ENCODE data around the gene PI4KA. TPM values are rescaled to one million over a fixed set of nuclear protein-coding genes. Genes with fewer than 3 reads are reported as not detected.

Gene PI4KA
- total RNA-seq, 2 experiments from 2014 or later: 55.0 to 63.7 TPM

GRCh38 chr22:20889904-20890540 lies 31.4 kb upstream of the PI4KA start:
- CTCF ChIA-PET: interaction anchor here (1.1 kb wide), 1 partner anchor 106 kb away, joined by 3 read pairs; no protein-coding TSS in a partner anchor
- Mint-ChIP-seq H3K4me3 (no peak overlapping the region), H3K9me3 (no peaks in the 10 kb centered on the region), H3K4me1 (ENCODE audit: low read depth) (no peaks in the 10 kb centered on the region), H3K27ac (no peak overlapping the region), H3K36me3 (ENCODE audit: low read depth) (peaks cover 13% of the 10 kb centered on the region), H3K27me3 (ENCODE audit: low read depth) (peaks cover 2% of the 10 kb centered on the region)
- intact Hi-C loops (cut with micrococcal nuclease): no loop called here
- no peak for DNase-seq

DNA sequence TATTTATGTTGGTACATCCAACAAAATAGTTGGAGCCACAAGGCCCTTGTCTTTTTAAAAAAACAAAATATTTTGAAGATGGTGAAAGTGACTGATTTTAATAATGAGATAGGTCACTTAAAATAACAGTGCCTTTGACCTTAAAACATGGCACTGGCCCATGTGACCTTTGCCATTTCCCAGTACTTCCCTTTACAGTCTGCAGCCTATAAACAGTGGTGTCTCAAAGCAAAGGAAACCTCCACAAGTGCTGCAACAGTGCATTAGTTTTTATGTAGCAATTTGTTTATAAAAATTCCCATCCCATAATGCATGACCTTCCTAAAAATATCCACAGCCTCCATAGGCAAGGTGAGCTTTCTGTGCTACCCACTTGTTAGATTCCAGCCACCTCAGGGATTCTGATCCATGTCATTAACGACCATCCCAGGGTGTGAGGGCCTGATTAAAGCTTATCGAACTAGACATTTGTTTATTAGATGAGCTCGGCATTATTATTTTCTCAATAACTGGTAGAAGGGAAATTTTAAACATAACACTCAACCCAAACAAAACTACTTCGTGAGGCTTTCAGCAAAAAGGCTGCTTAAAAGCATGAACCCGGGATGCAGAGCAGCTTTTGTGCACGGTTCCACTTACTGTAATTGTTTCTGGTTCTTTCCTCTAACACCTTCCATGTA lies 30.6 kb upstream of the PI4KA start:
- DNase-seq: no peak
- Mint-ChIP-seq H3K36me3 (ENCODE audit: low read depth) (peaks cover 16% of the 10 kb centered on the region), H3K27me3 (ENCODE audit: low read depth) (no peaks in the 10 kb centered on the region), H3K9me3 (no peaks in the 10 kb centered on the region), H3K4me1 (ENCODE audit: low read depth) (no peaks in the 10 kb centered on the region), H3K27ac (no peak overlapping the region), H3K4me3 (no peak overlapping the region)
- CTCF ChIA-PET: interaction anchor here (1.1 kb wide), 1 partner anchor 105 kb away, joined by 3 read pairs; no protein-coding TSS in a partner anchor
- intact Hi-C loops (cut with micrococcal nuclease): no loop called here

DNA sequence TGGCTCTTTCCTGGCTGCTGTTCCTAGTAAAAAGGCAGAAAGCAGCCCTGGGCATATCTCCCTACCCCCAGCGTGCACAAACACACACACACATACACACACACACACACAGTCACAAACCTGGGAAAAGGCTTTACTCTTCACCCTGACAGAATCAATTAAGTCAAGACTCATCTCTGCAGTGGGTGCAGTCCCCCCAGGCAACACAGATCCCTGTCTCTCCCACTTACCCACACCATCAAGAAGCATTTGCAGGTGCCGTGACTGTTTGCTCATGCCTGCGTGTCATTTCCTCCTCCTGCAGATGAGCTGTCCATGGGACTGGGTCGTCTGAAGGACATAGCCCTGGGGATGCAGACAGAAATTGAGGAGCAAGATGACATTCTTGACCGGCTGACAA lies 28.8 kb upstream of the PI4KA start:
- H3K4me1 Mint-ChIP-seq (ENCODE audit: low read depth): no peaks in the 10 kb centered on the region
- CTCF ChIA-PET: no interaction called here
- no peak overlapping the region for H3K4me3 Mint-ChIP-seq
- DNase-seq: no peak
- H3K9me3 Mint-ChIP-seq: no peaks in the 10 kb centered on the region
- no peaks in the 10 kb centered on the region for H3K27me3 Mint-ChIP-seq (ENCODE audit: low read depth)
- H3K36me3 Mint-ChIP-seq (ENCODE audit: low read depth): peaks cover 23% of the 10 kb centered on the region
- H3K27ac Mint-ChIP-seq: no peak overlapping the region
- intact Hi-C loops (cut with micrococcal nuclease): no loop called here

DNA sequence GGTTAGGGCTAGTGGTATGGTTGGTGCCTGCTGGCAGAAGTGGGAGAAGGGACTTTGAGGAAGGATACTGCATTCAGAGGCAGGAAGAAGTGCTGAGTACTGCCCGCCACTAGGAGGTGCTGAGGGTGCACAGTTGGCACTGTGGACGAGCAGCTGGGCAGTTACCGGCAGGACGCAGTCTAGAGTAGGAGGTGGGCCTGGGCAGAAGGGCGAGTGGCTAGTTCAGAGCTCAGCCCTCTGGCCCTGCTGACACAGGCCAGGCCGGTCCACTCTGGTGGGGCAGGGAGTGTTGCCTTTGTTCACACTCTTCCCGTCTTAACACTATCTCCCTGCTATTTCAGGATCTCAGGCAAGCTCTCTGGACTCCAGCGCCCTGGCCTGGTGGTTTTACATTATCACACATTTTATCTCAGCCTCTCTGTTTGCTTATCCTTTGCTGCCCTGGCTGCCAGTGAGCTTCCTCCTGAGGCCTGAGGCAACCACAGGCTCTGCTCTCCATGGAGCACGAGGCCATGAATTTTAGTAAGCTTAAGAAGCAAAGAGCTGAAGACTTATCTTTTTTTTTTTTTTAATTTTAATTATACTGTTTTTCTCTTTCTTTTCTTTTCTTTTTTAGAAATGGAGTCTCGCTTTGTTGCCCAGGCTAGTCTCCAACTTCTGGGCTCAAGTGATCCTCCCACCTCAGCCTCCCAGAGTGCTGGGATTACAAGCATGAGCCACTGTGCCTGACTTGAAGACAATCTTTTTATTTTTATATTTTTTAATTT lies 27.1 kb upstream of the PI4KA start:
- H3K9me3 Mint-ChIP-seq: no peaks in the 10 kb centered on the region
- H3K27ac Mint-ChIP-seq: peak overlapping the region; percentile 19
- no peak overlapping the region for H3K4me3 Mint-ChIP-seq
- peaks cover 23% of the 10 kb centered on the region for H3K36me3 Mint-ChIP-seq (ENCODE audit: low read depth)
- H3K27me3 Mint-ChIP-seq (ENCODE audit: low read depth): no peaks in the 10 kb centered on the region
- intact Hi-C loops (cut with micrococcal nuclease): no loop called here
- CTCF ChIA-PET: interaction anchor here (0.6 to 1.4 kb wide), 9 partner anchors 9 to 152 kb away, joined by 3 to 5 read pairs (median 3); no protein-coding TSS in a partner anchor
- DNase-seq: peak; percentile 55
- H3K4me1 Mint-ChIP-seq (ENCODE audit: low read depth): no peaks in the 10 kb centered on the region

GRCh38 chr22:20885017-20885556 lies 26.5 kb upstream of the PI4KA start:
- CTCF ChIA-PET: interaction anchor here (0.9 kb wide), 1 partner anchor 141 kb away, joined by 3 read pairs; no protein-coding TSS in a partner anchor
- H3K27ac Mint-ChIP-seq: no peak overlapping the region
- no peak overlapping the region for H3K4me3 Mint-ChIP-seq
- H3K9me3 Mint-ChIP-seq: no peaks in the 10 kb centered on the region
- DNase-seq: no peak
- H3K4me1 Mint-ChIP-seq (ENCODE audit: low read depth): no peaks in the 10 kb centered on the region
- H3K27me3 Mint-ChIP-seq (ENCODE audit: low read depth): no peaks in the 10 kb centered on the region
- intact Hi-C loops (cut with micrococcal nuclease): no loop called here
- H3K36me3 Mint-ChIP-seq (ENCODE audit: low read depth): peaks cover 23% of the 10 kb centered on the region

GRCh38 chr22:20884454-20884853 lies 25.8 kb upstream of the PI4KA start:
- DNase-seq: no peak
- CTCF ChIA-PET: no interaction called here
- H3K4me1 Mint-ChIP-seq (ENCODE audit: low read depth): no peaks in the 10 kb centered on the region

GRCh38 chr22:20882855-20883254 lies 24.2 kb upstream of the PI4KA start:
- Mint-ChIP-seq H3K4me1 (ENCODE audit: low read depth) (no peaks in the 10 kb centered on the region), H3K27me3 (ENCODE audit: low read depth) (no peaks in the 10 kb centered on the region)
- intact Hi-C loops (cut with micrococcal nuclease): no loop called here

More at GRCh38 chr22:20884454-20884853, 25.8 kb upstream of the PI4KA start:
- H3K27ac Mint-ChIP-seq: no peak overlapping the region
- H3K36me3 Mint-ChIP-seq (ENCODE audit: low read depth): peaks cover 19% of the 10 kb centered on the region
- no peak overlapping the region for H3K4me3 Mint-ChIP-seq
- H3K9me3 Mint-ChIP-seq: no peaks in the 10 kb centered on the region
- intact Hi-C loops (cut with micrococcal nuclease): no loop called here
- no peaks in the 10 kb centered on the region for H3K27me3 Mint-ChIP-seq (ENCODE audit: low read depth)

DNA sequence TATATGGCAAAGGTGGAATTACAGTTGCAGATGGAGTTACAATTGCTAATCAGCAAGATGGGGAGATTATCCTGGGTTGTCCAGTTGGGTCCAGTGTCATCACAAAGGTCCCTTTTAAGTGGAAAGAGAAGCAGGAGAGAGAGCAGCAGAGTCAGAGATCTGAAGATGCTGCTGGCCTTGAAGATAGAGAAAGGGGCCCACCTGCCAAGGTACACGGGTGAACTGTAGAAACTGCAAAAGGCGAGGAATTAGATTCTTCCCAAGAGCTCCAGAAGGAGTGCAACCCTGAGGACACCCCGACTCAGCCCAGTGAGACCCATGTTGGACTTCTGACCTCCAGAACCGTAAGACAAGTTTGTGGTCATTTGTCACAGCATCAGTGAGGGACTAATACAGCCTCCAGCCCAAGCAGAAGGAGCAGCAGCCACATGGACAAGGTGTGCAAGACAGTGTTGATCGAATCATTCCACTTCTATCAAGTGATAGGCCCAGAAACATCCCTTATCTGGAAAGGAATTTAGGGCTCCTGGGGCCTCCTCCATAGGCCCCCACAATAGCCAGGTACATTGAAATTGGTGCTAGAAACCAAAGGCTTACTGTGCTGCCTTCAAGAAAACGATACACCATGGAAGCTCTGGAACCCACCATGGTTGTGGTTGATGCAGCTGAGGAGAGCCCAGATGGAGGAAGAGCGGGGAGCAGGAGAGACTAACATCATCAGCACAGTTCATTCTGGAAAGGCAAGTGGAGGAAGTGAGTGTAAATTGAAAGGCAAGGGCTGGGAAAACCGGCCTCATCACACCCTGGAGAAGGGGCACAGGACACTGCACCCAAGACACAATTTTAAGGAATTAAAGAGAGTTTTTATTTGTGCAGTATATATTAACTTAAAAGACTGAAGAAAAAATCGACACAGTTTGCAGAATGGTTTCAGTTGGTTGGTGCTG lies 23.5 kb upstream of the PI4KA start:
- H3K9me3 Mint-ChIP-seq: no peaks in the 10 kb centered on the region
- CTCF ChIA-PET: interaction anchor here (0.6 kb wide), 1 partner anchor 104 kb away, joined by 3 read pairs; no protein-coding TSS in a partner anchor
- intact Hi-C loops (cut with micrococcal nuclease): no loop called here
- no peak overlapping the region for H3K27ac Mint-ChIP-seq
- peaks cover 10% of the 10 kb centered on the region for H3K36me3 Mint-ChIP-seq (ENCODE audit: low read depth)
- no peaks in the 10 kb centered on the region for H3K27me3 Mint-ChIP-seq (ENCODE audit: low read depth)
- H3K4me1 Mint-ChIP-seq (ENCODE audit: low read depth): no peaks in the 10 kb centered on the region
- no peak for DNase-seq
- no peak overlapping the region for H3K4me3 Mint-ChIP-seq

More at GRCh38 chr22:20882855-20883254, 24.2 kb upstream of the PI4KA start:
- Mint-ChIP-seq H3K36me3 (ENCODE audit: low read depth) (peaks cover 15% of the 10 kb centered on the region), H3K4me3 (no peak overlapping the region), H3K9me3 (no peaks in the 10 kb centered on the region), H3K27ac (no peak overlapping the region)
- no peak for DNase-seq
- CTCF ChIA-PET: interaction anchor here (0.6 kb wide), 1 partner anchor 99 kb away, joined by 3 read pairs; no protein-coding TSS in a partner anchor

GRCh38 chr22:20881231-20881630 lies 22.6 kb upstream of the PI4KA start:
- no peak for DNase-seq
- Mint-ChIP-seq H3K9me3 (no peaks in the 10 kb centered on the region), H3K27me3 (ENCODE audit: low read depth) (no peaks in the 10 kb centered on the region), H3K36me3 (ENCODE audit: low read depth) (peaks cover 15% of the 10 kb centered on the region), H3K4me3 (no peak overlapping the region), H3K27ac (no peak overlapping the region), H3K4me1 (ENCODE audit: low read depth) (no peaks in the 10 kb centered on the region)
- intact Hi-C loops (cut with micrococcal nuclease): no loop called here
- CTCF ChIA-PET: interaction anchor here (0.9 kb wide), 1 partner anchor 222 kb away, joined by 3 read pairs; no protein-coding TSS in a partner anchor

DNA sequence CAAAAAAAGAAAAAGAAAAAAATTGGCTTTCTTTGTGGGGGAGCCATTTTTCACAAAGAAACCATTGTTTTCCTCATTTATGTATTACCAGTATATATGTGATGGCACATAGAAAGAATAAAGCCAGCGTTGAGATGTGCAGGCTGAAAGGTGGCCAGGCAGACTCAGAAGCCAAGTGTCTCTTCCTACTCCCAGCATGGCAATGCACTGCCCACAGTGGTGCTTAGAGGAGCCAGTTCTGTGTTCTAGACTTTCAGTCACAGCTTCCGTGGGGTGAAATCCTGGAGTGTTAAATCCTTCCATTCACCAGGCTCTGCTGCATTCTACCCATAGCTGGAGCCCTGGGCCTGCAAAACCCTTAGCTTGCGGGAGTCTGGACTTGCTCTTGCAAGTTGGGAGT lies 19.1 kb upstream of the PI4KA start:
- Mint-ChIP-seq H3K4me3 (no peak overlapping the region), H3K27me3 (ENCODE audit: low read depth) (no peaks in the 10 kb centered on the region), H3K9me3 (no peaks in the 10 kb centered on the region), H3K27ac (no peak overlapping the region), H3K4me1 (ENCODE audit: low read depth) (no peaks in the 10 kb centered on the region), H3K36me3 (ENCODE audit: low read depth) (peaks cover 12% of the 10 kb centered on the region)
- no peak for DNase-seq
- intact Hi-C loops (cut with micrococcal nuclease): no loop called here
- CTCF ChIA-PET: interaction anchor here (1.5 to 1.7 kb wide), 2 partner anchors 9 to 144 kb away, joined by 3 to 6 read pairs; no protein-coding TSS in a partner anchor

GRCh38 chr22:20875296-20875695 lies 16.7 kb upstream of the PI4KA start:
- CTCF ChIA-PET: no interaction called here
- no peak overlapping the region for H3K4me3 Mint-ChIP-seq
- H3K36me3 Mint-ChIP-seq (ENCODE audit: low read depth): peaks cover 12% of the 10 kb centered on the region
- H3K27me3 Mint-ChIP-seq (ENCODE audit: low read depth): no peaks in the 10 kb centered on the region
- H3K9me3 Mint-ChIP-seq: no peaks in the 10 kb centered on the region
- H3K4me1 Mint-ChIP-seq (ENCODE audit: low read depth): no peaks in the 10 kb centered on the region
- H3K27ac Mint-ChIP-seq: no peak overlapping the region
- intact Hi-C loops (cut with micrococcal nuclease): no loop called here
- DNase-seq: no peak
